Endodermal cell (in vitro differentiated cells): ENCODE data around the gene TICAM2. TPM values are rescaled to one million over a fixed set of nuclear protein-coding genes. Genes with fewer than 3 reads are reported as not detected.

Experiments used
- DNase-seq: peaks from one replicate; pipeline ENCODE4 v3.0.0-alpha.2; 2017
- H3K27ac ChIP-seq: 2 replicates; pipeline ENCODE4 v1.5.1; 2013; ENCODE audit warnings: mild to moderate bottlenecking, low read depth, low read length, moderate library complexity
- H3K27me3 ChIP-seq: 2 replicates; pipeline ENCODE4 v1.6.1; 2013; ENCODE audit warnings: mild to moderate bottlenecking, low read length, moderate library complexity; ENCODE audit not compliant: insufficient read depth, control insufficient read depth, poor library complexity, severe bottlenecking
- H3K36me3 ChIP-seq: 2 replicates; pipeline ENCODE4 v1.7.0; 2013; ENCODE audit warnings: mild to moderate bottlenecking, low read length, moderate library complexity; ENCODE audit not compliant: control insufficient read depth, insufficient read depth
- H3K4me1 ChIP-seq: one replicate; pipeline ENCODE4 v1.7.0; 2013; ENCODE audit warnings: low read length; ENCODE audit not compliant: control insufficient read depth, insufficient read depth
- H3K4me3 ChIP-seq: 2 replicates; pipeline ENCODE4 v1.5.1; 2013; ENCODE audit warnings: mild to moderate bottlenecking, low read length, moderate library complexity
- H3K9ac ChIP-seq: 2 replicates; pipeline ENCODE4 v1.6.1; 2013; ENCODE audit warnings: mild to moderate bottlenecking, low read length, moderate library complexity; ENCODE audit not compliant: poor library complexity, severe bottlenecking; ENCODE audit errors: extremely low read depth
- H3K9me3 ChIP-seq: 2 replicates; pipeline ENCODE4 v1.6.1; 2013; ENCODE audit warnings: mild to moderate bottlenecking, low read length, moderate library complexity; ENCODE audit not compliant: control insufficient read depth
- H3K27ac Mint-ChIP-seq: 2 replicates; pipeline ENCODE4 v1.8.0; 2020; ENCODE audit warnings: mixed read lengths
- H3K27me3 Mint-ChIP-seq: 2 replicates; pipeline ENCODE4 v1.8.0; 2021; ENCODE audit warnings: mild to moderate bottlenecking, mixed read lengths; ENCODE audit not compliant: insufficient read depth
- H3K36me3 Mint-ChIP-seq: 2 replicates; pipeline ENCODE4 v1.8.0; 2020; ENCODE audit warnings: low read depth, mixed read lengths
- H3K4me1 Mint-ChIP-seq: 2 replicates; pipeline ENCODE4 v1.8.0; 2020; ENCODE audit warnings: mixed read lengths
- H3K4me3 Mint-ChIP-seq: 2 replicates; pipeline ENCODE4 v1.8.0; 2020; ENCODE audit warnings: mild to moderate bottlenecking, moderate library complexity, mixed read lengths
- H3K9me3 Mint-ChIP-seq: 2 replicates; pipeline ENCODE4 v1.8.0; 2020; ENCODE audit warnings: mild to moderate bottlenecking, mixed read lengths
- WGBS, 2 experiments: methylation state at CpG; one replicate each; pipeline versions ENCODE4 v1.1.5 to v1.1.7; 2013; ENCODE audit warnings: missing lambda C conversion rate in 2 of 2, mixed read lengths in 1 of 2; ENCODE audit not compliant: insufficient coverage in 1 of 2, insufficient read length in 1 of 2; 5-methylcytosine and 5-hydroxymethylcytosine counted together
- total RNA-seq, 2 donors: library from RNA; stranded (reverse); fragmentation: NEBNext Ultra II Directional in 1 of 2; extraction: Animal tissue kit (Norgen Biotek cat#: 25700) in 1 of 2; gene quantifications; 2 replicates in 1 of 2; 3 replicates in 1 of 2; pipeline ENCODE4 v1.2.1, GENCODE V29; 2021
- TF ChIP-seq, protein P1 (sequence below): fragments of 200-600 bp; sonication (generic); conservative IDR thresholded peaks from 2 replicates; pipeline ENCODE4 v1.5.0; 2021; ENCODE audit warnings: antibody characterized with exemption, mild to moderate bottlenecking

Gene TICAM2
- total RNA-seq, 2 donors from 2014 or later, result 0.84 to 1.5 TPM

DNA sequence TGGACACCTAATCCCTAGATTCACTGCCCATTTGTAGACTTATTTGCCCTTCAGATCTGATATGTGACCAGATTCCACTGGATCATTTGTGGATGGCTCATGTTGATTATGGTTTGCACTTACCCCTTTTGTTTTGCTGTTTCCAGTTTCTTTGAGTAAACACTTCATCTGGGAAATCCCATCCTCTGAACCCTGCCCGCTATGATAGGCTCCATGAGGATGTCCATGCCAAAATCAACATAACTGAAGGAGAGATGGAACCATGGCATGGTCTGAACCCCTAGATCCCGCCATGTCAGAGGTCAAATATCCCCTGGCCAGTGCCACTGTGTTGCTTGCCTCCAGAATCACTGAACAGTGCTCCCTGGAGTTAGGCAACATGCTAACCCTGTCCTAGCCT is 46.0 kb downstream of the TICAM2 start:
- 92 to 100% methylated on average over 1 to 2 of the region's 2 CpGs for WGBS, 2 experiments
- peaks cover 25% of the 10 kb centered on the region for H3K4me1 Mint-ChIP-seq
- H3K27ac Mint-ChIP-seq, result no peak overlapping the region
- no peaks in the 10 kb centered on the region for H3K36me3 ChIP-seq
- H3K27me3 Mint-ChIP-seq, result peaks cover 8% of the 10 kb centered on the region
- no peak overlapping the region for H3K9ac ChIP-seq
- no peak overlapping the region for H3K4me3 Mint-ChIP-seq
- H3K27ac ChIP-seq, result no peak overlapping the region
- no peaks in the 10 kb centered on the region for H3K27me3 ChIP-seq
- H3K4me3 ChIP-seq, result no peak overlapping the region
- H3K9me3 Mint-ChIP-seq, result no peaks in the 10 kb centered on the region
- no peaks in the 10 kb centered on the region for H3K9me3 ChIP-seq
- peaks cover 7% of the 10 kb centered on the region for H3K4me1 ChIP-seq
- H3K36me3 Mint-ChIP-seq, result no peaks in the 10 kb centered on the region
- DNase-seq, result no peak
- TF ChIP-seq, protein P1, sequence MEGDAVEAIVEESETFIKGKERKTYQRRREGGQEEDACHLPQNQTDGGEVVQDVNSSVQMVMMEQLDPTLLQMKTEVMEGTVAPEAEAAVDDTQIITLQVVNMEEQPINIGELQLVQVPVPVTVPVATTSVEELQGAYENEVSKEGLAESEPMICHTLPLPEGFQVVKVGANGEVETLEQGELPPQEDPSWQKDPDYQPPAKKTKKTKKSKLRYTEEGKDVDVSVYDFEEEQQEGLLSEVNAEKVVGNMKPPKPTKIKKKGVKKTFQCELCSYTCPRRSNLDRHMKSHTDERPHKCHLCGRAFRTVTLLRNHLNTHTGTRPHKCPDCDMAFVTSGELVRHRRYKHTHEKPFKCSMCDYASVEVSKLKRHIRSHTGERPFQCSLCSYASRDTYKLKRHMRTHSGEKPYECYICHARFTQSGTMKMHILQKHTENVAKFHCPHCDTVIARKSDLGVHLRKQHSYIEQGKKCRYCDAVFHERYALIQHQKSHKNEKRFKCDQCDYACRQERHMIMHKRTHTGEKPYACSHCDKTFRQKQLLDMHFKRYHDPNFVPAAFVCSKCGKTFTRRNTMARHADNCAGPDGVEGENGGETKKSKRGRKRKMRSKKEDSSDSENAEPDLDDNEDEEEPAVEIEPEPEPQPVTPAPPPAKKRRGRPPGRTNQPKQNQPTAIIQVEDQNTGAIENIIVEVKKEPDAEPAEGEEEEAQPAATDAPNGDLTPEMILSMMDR, result no peak

DNA sequence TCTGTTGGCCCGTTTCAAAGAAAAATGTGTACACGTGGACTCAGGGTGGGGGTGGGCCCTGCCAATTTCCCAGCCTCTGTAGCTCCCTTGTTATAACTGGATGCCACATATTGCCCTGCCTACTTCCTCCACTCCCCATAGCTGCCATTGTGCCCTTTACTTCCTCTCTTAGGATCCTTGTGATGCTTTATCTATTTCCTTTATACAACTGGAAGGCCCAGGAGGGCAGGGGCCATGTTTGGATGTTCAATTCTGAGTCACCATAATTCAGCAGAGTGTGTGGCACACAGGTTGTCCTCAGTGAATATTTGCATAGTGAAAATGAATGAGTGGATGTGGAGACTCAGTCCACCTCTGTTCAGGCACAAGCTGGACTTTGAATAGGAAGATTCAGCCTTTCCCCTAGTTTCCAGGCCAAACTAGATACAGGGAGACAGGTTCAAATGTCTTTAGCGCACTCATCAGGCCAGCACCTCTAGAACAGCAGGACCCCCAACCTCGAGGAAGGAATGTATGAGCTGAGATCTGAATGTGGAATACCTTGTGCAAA is 47.1 kb downstream of the TICAM2 start:
- H3K36me3 Mint-ChIP-seq, result no peaks in the 10 kb centered on the region
- TF ChIP-seq, protein P1, result no peak
- Histone ChIP-seq H3K27ac (no peak overlapping the region), H3K9ac (no peak overlapping the region), H3K27me3 (no peaks in the 10 kb centered on the region), H3K9me3 (no peaks in the 10 kb centered on the region), H3K4me3 (no peak overlapping the region), H3K4me1 (peaks cover 12% of the 10 kb centered on the region), H3K36me3 (no peaks in the 10 kb centered on the region)
- H3K9me3 Mint-ChIP-seq, result no peaks in the 10 kb centered on the region
- H3K27me3 Mint-ChIP-seq, result peaks cover 8% of the 10 kb centered on the region
- no peak for DNase-seq
- H3K27ac Mint-ChIP-seq, result no peak overlapping the region
- 75 to 93% methylated on average over 1 to 4 of the region's 4 CpGs for WGBS, 2 experiments
- H3K4me3 Mint-ChIP-seq, result no peak overlapping the region
- H3K4me1 Mint-ChIP-seq, result peaks cover 34% of the 10 kb centered on the region

- no peaks in the 10 kb centered on the region for H3K9me3 Mint-ChIP-seq
- DNase-seq, result no peak
- 93 to 100% methylated on average over 1 to 4 of the region's 4 CpGs for WGBS, 2 experiments
- H3K27ac Mint-ChIP-seq, result no peak overlapping the region
- Histone ChIP-seq H3K4me1 (peaks cover 9% of the 10 kb centered on the region), H3K9me3 (no peaks in the 10 kb centered on the region), H3K4me3 (no peak overlapping the region), H3K27ac (no peak overlapping the region), H3K36me3 (no peaks in the 10 kb centered on the region), H3K27me3 (no peaks in the 10 kb centered on the region), H3K9ac (no peak overlapping the region)
- no peak overlapping the region for H3K4me3 Mint-ChIP-seq
- peaks cover 35% of the 10 kb centered on the region for H3K4me1 Mint-ChIP-seq
- H3K27me3 Mint-ChIP-seq, result peaks cover 8% of the 10 kb centered on the region
- no peaks in the 10 kb centered on the region for H3K36me3 Mint-ChIP-seq
- TF ChIP-seq, protein P1, result no peak
Measured at GRCh38 chr5:115553082-115553481, 49.2 kb downstream of the TICAM2 start.
